Upper lobe of left lung (tissue), 4 donors: Measurements from ENCODE around the gene PAIP1.

Source experiments
- POLR2A ChIP-seq, 4 donors: fragments of 450-650 bp; IDR thresholded peaks; one replicate each; pipeline ENCODE4 v1.5.1; 2016 to 2017; ENCODE audit warnings: antibody characterized with exemption in 4 of 4, mild to moderate bottlenecking in 2 of 4
- POLR2AphosphoS5 ChIP-seq, 2 donors: sonication (generic); formaldehyde crosslinking; IDR thresholded peaks; one replicate each; pipeline ENCODE4 v1.5.1; 2017; ENCODE audit warnings: antibody characterized with exemption in 2 of 2

GRCh38 chr5:43515678-43516048, 41.2 kb downstream of the PAIP1 start:
- TF ChIP-seq POLR2AphosphoS5 (IDR thresholded peaks at IDR 0.05) (no peak), POLR2A (IDR thresholded peaks at IDR 0.05) (no peak)
